Adrenal gland (tissue), 5 donors: ENCODE data around the gene TIGD4.

Experiments
- CTCF ChIP-seq, 6 experiments: fragments of 450-650 bp in 4 of 6; fragments of 200-600 bp in 2 of 6; sonication (generic) in 1 of 6; IDR thresholded peaks; 1 replicate in 5 of 6; 2 replicates in 1 of 6; pipeline versions ENCODE4 v1.5.1 to v1.8.0; 2016 to 2021; ENCODE audit warnings: antibody characterized with exemption in 6 of 6, mild to moderate bottlenecking in 2 of 6, moderate library complexity in 1 of 6
- POLR2A ChIP-seq, 2 donors: fragments of 450-650 bp; IDR thresholded peaks; one replicate each; pipeline ENCODE4 v1.6.1; 2017; ENCODE audit warnings: antibody characterized with exemption in 2 of 2, mild to moderate bottlenecking in 2 of 2, moderate library complexity in 1 of 2
- donor health status: DM: no; HTN: no; CAD: no.

DNA sequence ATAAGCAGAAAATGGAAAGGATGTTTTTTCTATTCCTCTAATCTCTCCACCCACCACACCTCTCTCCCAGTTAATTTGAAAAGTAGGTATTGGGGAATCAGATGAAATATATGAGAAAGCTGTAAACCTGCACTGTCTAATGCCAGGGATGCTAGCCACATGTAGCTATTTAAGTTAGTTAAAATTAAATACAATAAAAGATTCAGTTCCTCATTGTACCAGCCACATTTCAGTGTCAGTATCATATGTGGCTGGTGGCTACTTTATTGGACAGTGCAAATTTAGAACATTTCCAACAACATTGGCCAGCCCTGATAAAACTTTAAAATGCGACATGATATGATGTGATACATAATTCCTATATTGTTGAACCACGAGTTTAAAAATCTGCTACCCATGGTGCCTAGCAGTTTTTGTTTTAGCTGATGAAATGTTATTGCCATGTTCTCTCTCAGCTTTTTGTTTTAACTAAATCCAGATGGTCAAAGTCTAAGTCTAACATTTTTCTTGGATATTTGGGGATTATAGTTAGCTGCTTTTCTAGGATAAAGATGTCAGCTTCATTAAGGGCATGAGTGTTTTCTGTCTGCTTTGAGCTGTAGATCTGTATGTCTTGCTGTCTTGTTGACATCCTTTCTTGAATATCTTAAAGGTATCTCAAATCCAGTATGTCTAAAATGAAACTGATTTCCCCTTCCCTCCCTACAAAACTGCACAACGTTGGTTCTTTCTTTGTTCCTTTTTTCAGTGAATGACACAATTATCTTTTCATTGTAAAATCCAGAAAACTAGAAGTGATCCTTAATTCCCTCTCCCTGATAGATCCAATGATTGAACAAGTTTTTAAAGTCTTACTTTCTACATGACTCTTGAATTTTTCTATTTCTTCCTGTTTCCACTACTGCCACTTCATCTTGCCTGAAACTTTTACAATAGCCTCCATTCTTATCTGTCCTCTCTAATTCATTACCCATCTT, 6.4 kb upstream of the TIGD4 start:
- TF ChIP-seq CTCF (IDR thresholded peaks at IDR 0.05) (no peak), POLR2A (IDR thresholded peaks at IDR 0.05) (no peak)
